NCI-H2171 treated with DMSO at 0.1 percent for 48 hours (cell line): ENCODE measurements around the gene SLC38A3.

Experiments
- DNase-seq: peaks from one replicate; lab custom pipeline; 2025; lab: John Stamatoyannopoulos, UW

Gene SLC38A3

GRCh38 chr3:50169232-50169832 lies 35.7 kb upstream of the SLC38A3 start:
- DNase-seq = no peak

GRCh38 chr3:50169858-50170257 lies 35.2 kb upstream of the SLC38A3 start:
- DNase-seq = no peak

- no peak for DNase-seq
Observed at GRCh38 chr3:50170689-50171088, 34.4 kb upstream of the SLC38A3 start.

- no peak for DNase-seq
Observed at GRCh38 chr3:50171540-50172301, 33.4 kb upstream of the SLC38A3 start.

GRCh38 chr3:50172626-50173220 lies 32.3 kb upstream of the SLC38A3 start:
- DNase-seq = no peak

- DNase-seq = no peak
Observed at GRCh38 chr3:50173685-50174516, 31.2 kb upstream of the SLC38A3 start.

GRCh38 chr3:50174517-50174895 lies 30.6 kb upstream of the SLC38A3 start:
- DNase-seq = no peak

GRCh38 chr3:50174947-50175524 lies 30.0 kb upstream of the SLC38A3 start:
- no peak for DNase-seq

- DNase-seq = no peak
Observed at GRCh38 chr3:50177346-50177745, 27.7 kb upstream of the SLC38A3 start.

- DNase-seq = no peak
Observed at GRCh38 chr3:50179710-50180109, 25.4 kb upstream of the SLC38A3 start.

- DNase-seq = no peak
Observed at GRCh38 chr3:50181985-50182384, 23.1 kb upstream of the SLC38A3 start.

GRCh38 chr3:50182533-50183099 lies 22.5 kb upstream of the SLC38A3 start:
- no peak for DNase-seq

- DNase-seq = no peak
Observed at GRCh38 chr3:50183755-50184154, 21.3 kb upstream of the SLC38A3 start.

- DNase-seq = no peak
Observed at GRCh38 chr3:50184242-50184978, 20.7 kb upstream of the SLC38A3 start.

GRCh38 chr3:50185230-50185629 lies 19.8 kb upstream of the SLC38A3 start:
- no peak for DNase-seq

- DNase-seq = no peak
Observed at GRCh38 chr3:50186096-50186495, 19.0 kb upstream of the SLC38A3 start.

GRCh38 chr3:50187750-50188149 lies 17.3 kb upstream of the SLC38A3 start:
- DNase-seq = no peak

- DNase-seq = peak; percentile 64
Observed at GRCh38 chr3:50189274-50189673, 15.8 kb upstream of the SLC38A3 start.

- no peak for DNase-seq
Observed at GRCh38 chr3:50189989-50190388, 15.1 kb upstream of the SLC38A3 start.

- DNase-seq = no peak
Observed at GRCh38 chr3:50190936-50191660, 14.0 kb upstream of the SLC38A3 start, which contains the start of gene GNAT1. TSS of gene GNAT1 (plus strand) at chr3:50191610. CDS start at chr3:50191726, 116 bp downstream.
